ENCODE measurements around the gene C20orf141.

DNA sequence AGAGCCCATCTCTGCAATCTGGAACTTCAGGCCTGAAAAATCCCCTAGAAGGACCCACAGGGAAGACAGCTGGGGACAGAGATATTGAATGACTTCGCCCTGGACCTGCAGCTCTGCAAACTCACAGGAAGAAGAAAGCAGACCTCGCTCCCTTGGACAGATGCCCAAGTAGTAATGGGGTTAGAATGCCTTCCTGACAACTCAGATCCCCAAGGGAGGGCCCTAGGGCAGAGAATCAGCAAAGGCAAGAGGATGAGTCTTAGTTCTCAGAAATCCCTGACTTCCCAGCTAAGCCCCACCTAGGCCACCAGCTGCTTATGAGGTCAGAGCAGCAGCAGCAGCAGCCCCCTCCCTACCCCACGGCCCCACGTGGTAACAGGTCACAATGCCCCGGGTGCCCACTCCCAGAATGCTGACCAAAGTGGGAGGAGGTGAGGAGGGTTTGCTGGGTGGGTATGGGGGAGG, at the start of gene C20orf141:
- TF ChIP-seq, protein P1, sequence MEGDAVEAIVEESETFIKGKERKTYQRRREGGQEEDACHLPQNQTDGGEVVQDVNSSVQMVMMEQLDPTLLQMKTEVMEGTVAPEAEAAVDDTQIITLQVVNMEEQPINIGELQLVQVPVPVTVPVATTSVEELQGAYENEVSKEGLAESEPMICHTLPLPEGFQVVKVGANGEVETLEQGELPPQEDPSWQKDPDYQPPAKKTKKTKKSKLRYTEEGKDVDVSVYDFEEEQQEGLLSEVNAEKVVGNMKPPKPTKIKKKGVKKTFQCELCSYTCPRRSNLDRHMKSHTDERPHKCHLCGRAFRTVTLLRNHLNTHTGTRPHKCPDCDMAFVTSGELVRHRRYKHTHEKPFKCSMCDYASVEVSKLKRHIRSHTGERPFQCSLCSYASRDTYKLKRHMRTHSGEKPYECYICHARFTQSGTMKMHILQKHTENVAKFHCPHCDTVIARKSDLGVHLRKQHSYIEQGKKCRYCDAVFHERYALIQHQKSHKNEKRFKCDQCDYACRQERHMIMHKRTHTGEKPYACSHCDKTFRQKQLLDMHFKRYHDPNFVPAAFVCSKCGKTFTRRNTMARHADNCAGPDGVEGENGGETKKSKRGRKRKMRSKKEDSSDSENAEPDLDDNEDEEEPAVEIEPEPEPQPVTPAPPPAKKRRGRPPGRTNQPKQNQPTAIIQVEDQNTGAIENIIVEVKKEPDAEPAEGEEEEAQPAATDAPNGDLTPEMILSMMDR (conservative IDR thresholded peaks at IDR 0.05) = no peak
- no peak for TF ChIP-seq EZH2 (IDR thresholded peaks at IDR 0.05; ENCODE audit: low read depth)
